ENCODE measurements around the gene POLRMT.
"Not testable (repeated sequence)": the region's sequence is repeated elsewhere in the genome, so short reads cannot be mapped to it uniquely, and the experiment has no call there.

POLRMT gene

GRCh38 chr19:590396-590745 lies 43.0 kb downstream of the POLRMT start:
- DNase-seq, result no peak

- DNase-seq, result no peak
Measured at GRCh38 chr19:589693-590395, 43.5 kb downstream of the POLRMT start, which contains the start of gene HCN2. Gene HCN2, plus strand, starts transcription at chr19:589881. Its CDS starts 65 bp downstream, at chr19:589946.

DNA sequence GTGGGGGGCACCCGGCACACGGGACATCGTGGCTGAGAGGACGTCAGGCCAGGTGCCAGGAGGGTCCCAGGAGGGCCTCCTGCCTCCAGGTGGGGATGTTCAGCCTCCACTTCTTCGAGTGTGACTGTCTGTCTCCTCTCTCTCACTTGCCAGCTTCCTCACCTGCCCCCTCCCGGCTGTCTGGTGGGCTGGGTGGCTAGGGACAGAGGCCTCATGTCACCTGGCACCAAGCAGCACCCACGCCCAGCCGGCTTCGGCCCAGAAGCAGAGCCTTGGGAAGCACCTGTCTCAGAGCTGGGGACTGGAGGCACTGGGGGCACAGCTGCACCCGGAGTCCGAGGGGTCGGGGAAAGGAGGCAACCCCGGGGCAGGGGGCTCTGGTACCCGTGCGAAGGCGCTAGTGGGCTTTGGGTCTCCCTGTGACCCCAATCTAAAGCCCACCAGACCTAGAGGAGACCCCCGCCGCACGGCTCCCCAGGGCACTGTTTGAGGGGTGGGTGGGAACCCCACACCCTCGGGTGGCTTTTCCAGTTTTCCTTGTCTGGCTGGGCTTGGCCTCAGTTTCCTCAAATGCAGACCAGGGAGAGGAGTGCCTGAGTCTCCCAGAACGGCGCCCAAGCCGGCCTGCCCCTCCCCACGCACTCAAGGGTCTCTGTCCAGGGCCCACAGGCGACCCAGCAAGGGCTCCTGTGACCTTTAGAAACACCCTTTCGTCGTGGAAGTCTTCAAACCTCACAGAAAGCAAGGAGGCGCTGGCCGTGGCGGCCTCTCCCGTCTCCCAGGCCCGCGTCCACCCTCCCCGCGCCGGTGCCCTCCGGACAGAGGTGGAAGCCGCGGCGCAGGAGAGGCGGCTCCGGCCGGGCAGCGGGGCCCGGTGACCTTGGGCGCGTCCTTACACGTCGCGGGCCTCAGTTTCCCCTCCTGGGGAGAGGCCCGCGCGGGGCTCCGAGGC lies 44.3 kb downstream of the POLRMT start:
- no peak for DNase-seq

- peak; percentile 43 for DNase-seq
Measured at GRCh38 chr19:588093-588740, 45.1 kb downstream of the POLRMT start.

DNA sequence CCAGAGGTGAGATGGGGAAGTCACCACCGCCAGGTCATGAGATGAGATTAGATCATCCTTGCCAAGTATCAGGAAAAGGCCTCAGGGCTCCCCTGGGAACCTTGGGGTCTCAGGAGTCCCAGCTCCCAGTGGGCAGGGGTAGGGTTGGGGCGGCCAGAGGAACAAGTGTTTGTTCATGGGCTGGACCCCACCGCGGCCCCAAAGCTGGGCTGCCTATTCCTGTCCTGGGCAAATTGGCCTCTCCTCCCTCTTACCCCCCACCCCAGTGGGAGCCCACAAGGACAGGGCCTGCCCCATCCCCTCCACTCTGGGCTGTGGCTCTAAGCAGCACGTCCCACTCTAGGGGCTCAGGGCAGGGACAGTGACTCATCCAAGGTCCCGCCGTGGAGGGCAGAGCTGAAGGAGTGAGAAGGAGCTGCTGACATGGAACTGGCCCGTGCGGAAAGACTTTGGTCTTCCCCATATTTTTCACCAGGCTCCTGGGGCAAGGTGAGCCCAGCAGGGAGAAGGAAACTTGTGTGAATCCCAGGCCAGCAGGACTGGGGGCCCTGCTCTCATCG lies 47.7 kb downstream of the POLRMT start:
- DNase-seq, result no peak

DNA sequence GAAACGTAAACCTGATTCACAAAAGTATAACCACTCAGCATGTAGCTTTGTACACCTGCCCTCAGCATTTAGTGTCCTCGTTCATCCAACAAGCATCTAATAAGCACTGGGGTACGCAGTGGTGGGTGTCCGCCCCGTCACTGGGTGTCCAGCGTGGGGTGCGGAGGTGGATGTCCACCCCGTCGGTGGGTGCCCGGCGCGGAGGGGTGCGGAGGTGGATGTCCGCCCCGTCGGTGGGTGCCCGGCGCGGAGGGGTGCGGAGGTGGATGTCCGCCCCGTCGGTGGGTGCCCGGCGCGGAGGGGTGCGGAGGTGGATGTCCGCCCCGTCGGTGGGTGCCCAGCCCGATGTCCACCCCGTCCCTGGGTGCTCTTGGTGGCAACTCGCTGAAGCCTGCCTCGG lies 48.2 kb downstream of the POLRMT start:
- DNase-seq, result not testable (repeated sequence)

- no peak for DNase-seq
Measured at GRCh38 chr19:584240-585001, 48.9 kb downstream of the POLRMT start.

DNA sequence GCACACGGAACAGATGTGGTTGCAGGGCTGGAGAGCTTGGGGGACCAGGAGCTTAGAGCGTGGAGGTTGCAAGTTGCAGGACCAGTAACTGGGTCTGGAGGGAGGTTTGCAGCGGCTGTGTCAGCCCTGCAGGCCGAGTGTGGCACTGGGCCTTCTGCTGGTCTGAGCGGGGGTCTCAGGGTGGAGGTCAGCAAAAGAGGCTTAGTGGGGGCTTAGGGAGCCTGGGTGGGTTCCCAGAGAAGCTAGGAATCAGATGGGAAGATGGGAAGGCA lies 49.4 kb downstream of the POLRMT start:
- DNase-seq, result no peak

DNA sequence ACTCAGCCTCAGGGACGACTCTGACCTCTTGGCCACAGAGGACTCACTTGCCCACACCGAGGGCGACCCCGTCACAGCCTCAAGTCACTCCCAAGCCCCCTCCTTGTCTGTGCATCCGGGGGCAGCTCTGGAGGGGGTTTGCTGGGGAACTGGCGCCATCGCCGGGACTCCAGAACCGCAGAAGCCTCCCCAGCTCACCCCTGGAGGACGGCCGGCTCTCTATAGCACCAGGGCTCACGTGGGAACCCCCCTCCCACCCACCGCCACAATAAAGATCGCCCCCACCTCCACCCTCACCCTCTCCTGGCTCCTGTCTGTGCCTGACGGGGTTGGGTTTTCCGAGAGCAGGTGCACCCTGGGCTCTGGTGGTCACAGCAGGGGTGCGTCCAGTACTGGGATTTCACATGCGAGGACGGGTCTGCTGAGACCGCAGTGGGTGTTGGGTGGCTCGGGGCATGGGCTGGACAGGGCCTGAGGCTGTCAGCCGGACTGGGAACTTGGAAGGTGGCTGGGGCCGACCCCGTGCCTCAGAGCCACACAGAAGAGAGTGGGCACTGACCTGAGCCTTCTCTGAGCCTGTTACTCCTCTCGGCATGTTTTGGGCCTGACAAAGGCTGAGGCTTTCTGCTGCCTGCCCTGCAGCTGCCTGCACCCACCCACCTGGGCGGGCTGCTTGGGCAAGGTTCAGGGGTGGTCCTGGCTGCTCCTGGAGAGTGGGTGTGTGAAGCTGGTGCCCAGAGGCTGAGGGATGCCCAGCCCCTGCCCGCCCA lies 50.0 kb downstream of the POLRMT start:
- no peak for DNase-seq

- no peak for DNase-seq
Measured at GRCh38 chr19:582497-583197, 50.7 kb downstream of the POLRMT start.

DNA sequence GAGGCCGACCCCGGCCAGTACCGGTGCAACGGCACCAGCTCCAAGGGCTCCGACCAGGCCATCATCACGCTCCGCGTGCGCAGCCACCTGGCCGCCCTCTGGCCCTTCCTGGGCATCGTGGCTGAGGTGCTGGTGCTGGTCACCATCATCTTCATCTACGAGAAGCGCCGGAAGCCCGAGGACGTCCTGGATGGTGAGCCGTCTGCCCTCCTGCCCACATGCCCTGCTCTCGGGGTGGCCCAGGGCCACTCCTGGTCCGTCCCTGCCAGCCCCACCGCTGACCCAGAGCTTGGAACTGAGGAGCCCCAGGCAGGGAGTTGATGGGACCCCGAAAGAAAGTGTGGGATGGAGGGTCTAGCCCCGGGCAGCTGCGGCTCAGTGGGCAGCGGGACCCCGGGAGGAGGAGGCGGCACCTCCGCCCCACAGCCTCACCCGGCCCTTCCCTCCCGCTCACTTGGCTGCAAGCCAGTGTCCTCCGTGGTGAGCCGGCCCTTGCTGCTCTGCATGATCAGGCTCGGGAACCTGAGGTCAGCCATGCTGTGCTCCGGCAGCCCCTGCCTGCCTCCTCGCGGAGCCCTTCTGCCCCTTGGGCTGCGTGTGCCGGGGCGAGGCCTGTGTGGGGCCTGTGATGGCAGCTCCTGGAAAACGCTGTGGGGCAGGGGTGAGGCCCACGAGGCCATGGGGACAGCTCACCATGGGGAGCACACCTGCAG lies 51.8 kb downstream of the POLRMT start:
- DNase-seq, result no peak

DNA sequence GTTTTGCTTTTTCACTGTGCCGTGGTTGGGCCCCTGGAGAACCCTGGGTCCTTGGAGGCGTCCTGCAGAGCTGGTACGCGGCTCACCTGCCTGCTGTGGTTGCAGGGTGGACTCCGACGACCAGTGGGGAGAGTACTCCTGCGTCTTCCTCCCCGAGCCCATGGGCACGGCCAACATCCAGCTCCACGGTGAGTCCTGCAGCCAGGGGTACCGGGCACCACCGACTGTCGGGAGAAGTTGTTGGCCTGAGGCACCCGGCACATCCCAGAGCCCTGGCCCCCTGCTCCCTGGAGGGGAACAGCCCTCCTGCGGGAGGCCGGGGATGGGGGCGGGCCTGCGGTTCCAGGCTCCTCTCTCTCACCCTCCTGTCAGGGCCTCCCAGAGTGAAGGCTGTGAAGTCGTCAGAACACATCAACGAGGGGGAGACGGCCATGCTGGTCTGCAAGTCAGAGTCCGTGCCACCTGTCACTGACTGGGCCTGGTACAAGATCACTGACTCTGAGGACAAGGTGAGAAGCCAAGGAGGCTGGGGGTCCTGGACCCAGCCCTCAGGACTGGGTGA lies 53.0 kb downstream of the POLRMT start:
- DNase-seq, result no peak

DNA sequence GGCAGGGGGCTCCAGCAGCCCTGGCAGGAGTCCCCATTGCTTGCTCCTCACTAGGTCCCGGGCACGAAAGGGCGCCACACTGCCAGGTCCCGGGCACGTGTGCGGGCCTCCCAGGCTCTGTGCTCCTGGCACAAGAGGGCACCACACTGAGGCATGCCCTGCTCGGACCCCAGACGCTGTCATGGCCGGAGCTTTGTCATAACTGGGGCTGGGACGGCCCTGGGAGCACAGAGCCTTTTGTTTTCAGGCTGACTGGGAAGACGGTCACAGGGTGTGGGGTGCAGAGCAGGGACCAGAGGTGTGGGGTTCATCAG lies 53.5 kb downstream of the POLRMT start:
- no peak for DNase-seq

GRCh38 chr19:579111-579841 lies 54.1 kb downstream of the POLRMT start:
- no peak for DNase-seq

GRCh38 chr19:577439-578392 lies 55.6 kb downstream of the POLRMT start:
- DNase-seq, result no peak

DNA sequence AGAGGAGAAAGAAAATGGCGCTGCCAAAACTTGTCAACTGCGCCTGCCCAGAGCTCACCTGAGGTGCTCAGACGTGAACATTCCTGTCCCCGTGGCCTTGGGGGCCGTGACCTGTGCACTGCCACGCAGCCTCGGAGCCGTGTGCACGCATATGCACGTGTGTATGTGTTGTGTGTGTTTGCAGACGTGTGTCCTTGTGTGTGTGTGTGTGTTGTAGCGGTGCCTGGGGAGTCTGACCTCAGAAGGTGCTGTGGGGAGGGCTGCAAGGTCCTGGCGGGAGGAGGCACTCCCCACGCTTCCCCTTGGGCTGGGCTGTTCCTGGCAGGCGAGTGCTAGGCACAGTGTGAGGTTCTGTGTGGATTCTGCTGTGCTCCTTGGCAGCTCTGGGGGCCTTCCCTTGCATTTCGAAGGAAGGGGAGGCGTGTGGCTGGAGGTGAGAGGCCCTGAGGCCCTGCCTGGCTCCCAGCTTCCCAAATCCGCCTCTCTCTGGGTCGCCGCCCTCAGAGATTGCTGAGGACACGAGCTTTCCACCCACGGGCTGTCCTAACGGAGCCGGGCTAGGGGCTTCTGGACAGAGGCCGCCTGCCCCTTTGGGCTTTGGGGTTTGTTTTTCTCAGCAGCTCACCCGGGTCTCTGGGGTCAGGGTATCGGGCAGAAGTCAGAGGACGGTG lies 56.4 kb downstream of the POLRMT start:
- DNase-seq, result no peak

DNA sequence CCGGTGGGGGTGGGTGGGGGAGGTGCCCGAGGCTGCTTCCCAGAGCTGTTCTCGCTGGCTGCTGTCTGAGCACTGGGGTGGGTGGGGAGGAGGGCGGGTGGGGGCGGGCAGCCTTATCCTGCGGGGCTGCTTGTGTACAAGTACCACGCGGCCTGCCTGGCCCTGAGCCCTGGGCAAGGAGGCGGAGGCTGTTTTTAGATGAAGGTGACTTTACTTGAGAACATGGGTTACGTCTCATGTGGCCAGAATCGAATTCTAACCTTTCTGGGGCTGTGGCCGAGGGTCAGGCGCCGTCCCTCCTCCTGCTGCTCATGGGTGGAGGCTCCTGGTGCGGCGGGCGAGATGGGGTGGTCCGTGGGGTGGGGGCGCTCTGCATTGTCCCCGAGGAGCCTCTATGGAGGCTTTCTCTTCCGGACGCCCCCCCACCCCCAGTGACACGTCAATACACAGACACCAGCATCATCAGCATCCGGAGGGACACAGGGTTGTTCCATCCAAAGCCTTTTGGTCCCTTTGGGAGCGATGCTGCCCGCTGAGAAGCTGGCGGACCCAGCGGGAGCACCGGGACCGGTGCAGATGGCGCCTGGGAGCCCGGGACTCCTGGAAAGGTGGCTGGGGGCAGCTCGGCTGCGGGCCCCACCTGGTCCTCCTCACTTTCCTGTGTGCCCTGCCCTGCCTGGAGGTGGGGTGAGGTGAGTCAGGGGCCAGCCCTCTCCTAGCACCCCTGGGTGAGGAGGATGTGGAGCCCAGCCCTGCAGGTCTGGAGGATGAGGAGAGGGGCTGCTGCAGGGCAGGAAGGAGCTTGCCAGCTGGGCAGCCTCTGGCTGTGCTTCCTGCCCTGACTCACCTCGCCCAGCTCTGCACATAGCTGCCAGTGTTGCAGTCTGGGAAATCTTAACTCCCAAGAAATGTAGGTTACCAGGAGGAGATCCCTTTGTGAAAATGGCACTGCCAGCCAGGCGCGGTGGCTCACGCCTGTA lies 57.5 kb downstream of the POLRMT start:
- DNase-seq, result no peak
